NT2/D1 (cell line): ENCODE measurements around the gene SH2D5.

ENCODE experiments used
- DNase-seq: peaks from one replicate; pipeline ENCODE4 v3.0.0-alpha.2; 2011; ENCODE audit warnings: low read depth, low spot score
- H3K27me3 ChIP-seq: 2 replicates; pipeline ENCODE4 v1.6.0; 2011; ENCODE audit warnings: mild to moderate bottlenecking; ENCODE audit not compliant: insufficient read length, insufficient read depth
- H3K36me3 ChIP-seq: 2 replicates; pipeline ENCODE4 v1.6.1; 2011; ENCODE audit warnings: mild to moderate bottlenecking, low read length, mixed read lengths; ENCODE audit not compliant: insufficient read depth, insufficient read length
- H3K4me1 ChIP-seq: 2 replicates; pipeline ENCODE4 v1.5.1; 2011; ENCODE audit not compliant: insufficient read depth, insufficient read length
- H3K4me3 ChIP-seq: 2 replicates; pipeline ENCODE4 v1.5.1; 2011; ENCODE audit warnings: low read depth; ENCODE audit not compliant: insufficient read length
- H3K9ac ChIP-seq: 2 replicates; pipeline ENCODE4 v1.6.0; 2011; ENCODE audit warnings: low read depth; ENCODE audit not compliant: insufficient read length
- H3K9me3 ChIP-seq: 2 replicates; pipeline ENCODE4 v1.5.1; 2011; ENCODE audit warnings: mild to moderate bottlenecking, low read length; ENCODE audit not compliant: insufficient read depth
- SUZ12 ChIP-seq: IDR thresholded peaks from 2 replicates; pipeline ENCODE4 v1.6.1; 2011; ENCODE audit not compliant: insufficient read length, insufficient read depth; ENCODE audit errors: extremely low read depth
- YY1 ChIP-seq: IDR thresholded peaks from 2 replicates; pipeline ENCODE4 v1.6.1; 2011; ENCODE audit not compliant: insufficient read length, insufficient read depth
- ZNF274 ChIP-seq: IDR thresholded peaks from 2 replicates; pipeline ENCODE4 v1.6.1; 2011; ENCODE audit warnings: mild to moderate bottlenecking, low read depth, low read length

SH2D5 gene

GRCh38 chr1:20703124-20703756 is 29.3 kb downstream of the SH2D5 start:
- peaks cover 23% of the 10 kb centered on the region for H3K36me3 ChIP-seq
- no peak overlapping the region for H3K9ac ChIP-seq
- H3K4me1 ChIP-seq = peaks cover 3% of the 10 kb centered on the region
- H3K4me3 ChIP-seq = no peak overlapping the region
- H3K27me3 ChIP-seq = no peaks in the 10 kb centered on the region
- TF ChIP-seq ZNF274 (no peak), YY1 (no peak), SUZ12 (no peak)
- H3K9me3 ChIP-seq = no peaks in the 10 kb centered on the region
- DNase-seq = no peak

GRCh38 chr1:20702416-20702815 is 30.1 kb downstream of the SH2D5 start:
- TF ChIP-seq YY1 = no peak
- no peak for TF ChIP-seq SUZ12
- TF ChIP-seq ZNF274 = no peak
- peaks cover 19% of the 10 kb centered on the region for H3K36me3 ChIP-seq
- peaks cover 9% of the 10 kb centered on the region for H3K4me1 ChIP-seq
- no peak overlapping the region for H3K4me3 ChIP-seq
- H3K27me3 ChIP-seq = no peaks in the 10 kb centered on the region
- no peak for DNase-seq
- H3K9ac ChIP-seq = no peak overlapping the region
- no peaks in the 10 kb centered on the region for H3K9me3 ChIP-seq

GRCh38 chr1:20701847-20702246 is 30.7 kb downstream of the SH2D5 start:
- Histone ChIP-seq H3K4me1 (peaks cover 9% of the 10 kb centered on the region), H3K9ac (no peak overlapping the region), H3K27me3 (no peaks in the 10 kb centered on the region), H3K4me3 (no peak overlapping the region), H3K9me3 (no peaks in the 10 kb centered on the region), H3K36me3 (peaks cover 19% of the 10 kb centered on the region)
- DNase-seq = no peak
- TF ChIP-seq YY1 (no peak), SUZ12 (no peak), ZNF274 (no peak)

GRCh38 chr1:20701446-20701845 is 31.1 kb downstream of the SH2D5 start:
- Histone ChIP-seq H3K9me3 (no peaks in the 10 kb centered on the region), H3K9ac (no peak overlapping the region), H3K4me1 (peaks cover 9% of the 10 kb centered on the region), H3K27me3 (no peaks in the 10 kb centered on the region), H3K36me3 (peaks cover 19% of the 10 kb centered on the region), H3K4me3 (no peak overlapping the region)
- no peak for DNase-seq
- TF ChIP-seq ZNF274 (no peak), YY1 (no peak), SUZ12 (no peak)

GRCh38 chr1:20700636-20701215 is 31.8 kb downstream of the SH2D5 start:
- Histone ChIP-seq H3K9me3 (no peaks in the 10 kb centered on the region), H3K9ac (no peak overlapping the region), H3K36me3 (peaks cover 19% of the 10 kb centered on the region), H3K4me3 (no peak overlapping the region), H3K4me1 (peaks cover 9% of the 10 kb centered on the region), H3K27me3 (no peaks in the 10 kb centered on the region)
- TF ChIP-seq ZNF274 = no peak
- TF ChIP-seq SUZ12 = no peak
- no peak for TF ChIP-seq YY1
- DNase-seq = no peak

- no peak for DNase-seq
- TF ChIP-seq YY1 (no peak), SUZ12 (no peak), ZNF274 (no peak)
- H3K9me3 ChIP-seq = no peaks in the 10 kb centered on the region
- no peak overlapping the region for H3K9ac ChIP-seq
- H3K4me1 ChIP-seq = peaks cover 9% of the 10 kb centered on the region
- H3K36me3 ChIP-seq = peaks cover 16% of the 10 kb centered on the region
- no peak overlapping the region for H3K4me3 ChIP-seq
- no peaks in the 10 kb centered on the region for H3K27me3 ChIP-seq
Measured at GRCh38 chr1:20699558-20699957, 32.9 kb downstream of the SH2D5 start.

GRCh38 chr1:20698195-20698910 is 34.1 kb downstream of the SH2D5 start:
- Histone ChIP-seq H3K4me1 (peaks cover 9% of the 10 kb centered on the region), H3K9ac (no peak overlapping the region)

More at GRCh38 chr1:20698195-20698910, 34.1 kb downstream of the SH2D5 start:
- DNase-seq = no peak
- no peaks in the 10 kb centered on the region for H3K9me3 ChIP-seq
- no peak for TF ChIP-seq SUZ12
- TF ChIP-seq YY1 = no peak
- no peak for TF ChIP-seq ZNF274
- no peak overlapping the region for H3K4me3 ChIP-seq
- no peaks in the 10 kb centered on the region for H3K27me3 ChIP-seq
- peaks cover 14% of the 10 kb centered on the region for H3K36me3 ChIP-seq
